Left ventricle myocardium inferior (tissue), 1 donor: Measurements from ENCODE around the gene CMTM3. TPM values are rescaled to one million over a fixed set of nuclear protein-coding genes. Genes with fewer than 3 reads are reported as not detected.
"Not testable (repeated sequence)": the region's sequence is repeated elsewhere in the genome, so short reads cannot be mapped to it uniquely, and the experiment has no call there.

Experiments used
- DNase-seq: peaks from one replicate; pipeline ENCODE4 v3.0.0-alpha.2; 2020
- H3K27ac ChIP-seq: fragments of 200-600 bp; replicated peaks from 2 replicates; pipeline ENCODE4 v1.8.0; 2021
- H3K27me3 ChIP-seq: fragments of 200-600 bp; 2 replicates; pipeline ENCODE4 v1.8.0; 2021; ENCODE audit warnings: low read depth
- H3K36me3 ChIP-seq: fragments of 200-600 bp; 2 replicates; pipeline ENCODE4 v1.8.0; 2021
- H3K4me1 ChIP-seq: fragments of 200-600 bp; 2 replicates; pipeline ENCODE4 v1.8.0; 2021
- H3K4me3 ChIP-seq: fragments of 200-600 bp; 2 replicates; pipeline ENCODE4 v1.8.0; 2021; ENCODE audit warnings: mild to moderate bottlenecking, moderate library complexity
- H3K9me3 ChIP-seq: fragments of 200-600 bp; replicated peaks from 2 replicates; pipeline ENCODE4 v1.8.0; 2021
- CTCF ChIP-seq: fragments of 200-600 bp; IDR thresholded peaks from 2 replicates; pipeline ENCODE4 v1.8.0; 2021; ENCODE audit warnings: antibody characterized with exemption, mild to moderate bottlenecking, borderline replicate concordance
- intact Hi-C: fragments of 100-400 bp; cut with micrococcal nuclease; formaldehyde crosslinking; loops from one replicate; pipeline ENCODE4 v1.11.0; 2022
- total RNA-seq: library from RNA; stranded (reverse); fragmentation: NEBNext Ultra II Directional; extraction: Animal tissue kit (Norgen Biotek cat#: 25700); gene quantifications from one replicate; pipeline ENCODE4 v1.2.1, GENCODE V29; 2021
- donor health status: DM: no; HTN: yes; CAD: no; lungs with severe emphysema.

CMTM3 gene
- total RNA-seq, 1 donor from 2014 or later: 8.3 TPM

- no peak overlapping the region for H3K27ac ChIP-seq
- no peaks in the 10 kb centered on the region for H3K9me3 ChIP-seq
- DNase-seq: no peak
- H3K36me3 ChIP-seq: peaks cover 29% of the 10 kb centered on the region
- no peak overlapping the region for H3K4me3 ChIP-seq
- H3K27me3 ChIP-seq: no peaks in the 10 kb centered on the region
- TF ChIP-seq CTCF: no peak
- intact Hi-C loops: no loop called here
- no peaks in the 10 kb centered on the region for H3K4me1 ChIP-seq
Measured at GRCh38 chr16:66563574-66564334, 40.8 kb upstream of the CMTM3 start.

DNA sequence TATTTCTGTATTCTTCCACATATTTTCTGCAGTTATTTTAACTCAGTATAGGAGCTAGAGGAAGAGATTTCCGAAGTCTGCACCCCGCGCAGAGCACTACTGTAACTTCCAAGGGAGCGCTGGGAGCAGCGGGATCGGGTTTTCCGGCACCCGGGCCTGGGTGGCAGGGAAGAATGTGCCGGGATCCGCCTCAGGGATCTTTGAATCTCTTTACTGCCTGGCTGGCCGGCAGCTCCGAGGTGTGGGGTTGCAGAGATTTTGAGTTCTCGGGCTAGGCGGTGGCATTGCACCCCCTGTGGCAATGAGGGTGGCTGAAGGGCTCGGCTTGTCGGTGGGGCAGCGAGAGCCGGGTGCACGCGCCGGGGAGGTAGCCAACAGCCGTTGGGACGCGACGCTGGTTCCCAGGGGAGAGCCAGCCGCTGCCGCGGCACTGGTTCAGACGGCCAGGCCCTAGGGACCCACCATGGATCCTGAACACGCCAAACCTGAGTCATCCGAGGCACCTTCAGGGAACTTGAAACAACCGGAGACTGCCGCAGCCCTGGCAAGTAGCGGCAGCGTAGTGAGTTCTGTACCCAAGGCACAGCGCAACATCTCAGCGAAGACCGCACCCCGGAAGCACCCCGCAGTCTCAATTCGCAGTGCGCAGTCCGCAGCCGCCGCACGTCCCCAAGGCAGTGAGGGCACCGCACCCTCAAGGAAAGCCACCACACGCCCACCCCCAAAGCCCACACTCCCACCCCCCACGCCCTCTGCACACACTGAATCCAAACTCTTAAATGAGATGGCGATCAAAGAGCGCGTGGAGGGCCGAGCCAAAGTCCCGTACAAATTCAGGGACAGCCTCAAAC is 38.2 kb upstream of the CMTM3 start, which contains the start of gene CMTM1:
Gene CMTM1 (plus strand): TSS at position 389 of the 851 bp plus-strand sequence. CDS start 75 bp downstream, at position 464.
- intact Hi-C loops: no loop called here
- H3K4me3 ChIP-seq: no peak within 1 kb of the TSS
- peaks cover 4% of the 10 kb centered on the region for H3K4me1 ChIP-seq
- TF ChIP-seq CTCF: no peak
- no peaks in the 10 kb centered on the region for H3K9me3 ChIP-seq
- H3K27ac ChIP-seq: no peak within 1 kb of the TSS
- DNase-seq: no peak
- peaks cover 21% of the 10 kb centered on the region for H3K36me3 ChIP-seq
- no peaks in the 10 kb centered on the region for H3K27me3 ChIP-seq

- H3K36me3 ChIP-seq: peaks cover 21% of the 10 kb centered on the region
- intact Hi-C loops, DNase-seq, H3K4me1 ChIP-seq, H3K4me3 ChIP-seq, H3K9me3 ChIP-seq, H3K27me3 ChIP-seq, H3K27ac ChIP-seq: not testable (repeated sequence)
Measured at GRCh38 chr16:66567270-66567669, 37.2 kb upstream of the CMTM3 start.

DNA sequence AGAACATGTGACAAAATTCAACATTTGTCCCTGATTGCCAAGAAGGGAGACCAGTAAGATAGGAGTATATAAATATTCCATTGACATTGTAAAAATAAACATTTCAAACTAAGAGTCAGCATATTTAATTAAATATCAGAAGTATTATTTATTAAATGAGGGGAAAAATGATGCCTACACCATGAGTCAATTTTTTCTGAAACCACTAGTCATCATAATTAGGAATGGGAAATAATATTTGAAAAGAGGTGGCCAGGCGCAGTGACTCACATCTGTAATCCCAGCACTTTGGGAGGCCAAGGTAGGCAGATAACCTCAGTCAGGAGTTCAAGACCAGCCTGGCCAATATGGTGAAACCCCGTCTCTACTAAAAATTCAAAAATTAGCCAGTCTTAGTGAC is 36.1 kb upstream of the CMTM3 start:
- Histone ChIP-seq H3K36me3 (peaks cover 18% of the 10 kb centered on the region), H3K4me1 (peaks cover 4% of the 10 kb centered on the region), H3K4me3 (no peak overlapping the region), H3K27ac (no peak overlapping the region), H3K27me3 (no peaks in the 10 kb centered on the region), H3K9me3 (no peaks in the 10 kb centered on the region)
- no peak for DNase-seq
- intact Hi-C loops: no loop called here
- TF ChIP-seq CTCF: no peak

DNA sequence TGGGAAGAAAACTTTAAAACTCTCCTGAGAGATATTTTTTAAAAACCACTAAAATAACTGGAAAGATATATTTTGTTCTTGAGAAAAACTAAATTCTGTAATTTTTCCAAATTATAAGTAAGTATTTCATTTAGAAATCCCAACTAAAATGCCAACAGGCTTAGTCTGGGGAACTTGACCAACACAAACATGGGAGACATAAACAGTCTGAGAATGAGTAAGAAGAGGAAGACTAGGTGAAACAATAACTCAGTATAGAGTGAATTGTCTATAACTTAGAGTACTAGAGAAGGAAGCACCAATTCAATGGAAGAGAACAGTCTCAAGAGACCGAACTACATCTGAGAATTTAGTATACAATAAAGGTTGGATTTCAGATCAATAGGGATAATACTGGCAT is 35.4 kb upstream of the CMTM3 start:
- TF ChIP-seq CTCF: no peak
- intact Hi-C loops: no loop called here
- H3K27me3 ChIP-seq: no peaks in the 10 kb centered on the region
- DNase-seq: no peak
- H3K9me3 ChIP-seq: no peaks in the 10 kb centered on the region
- peaks cover 14% of the 10 kb centered on the region for H3K36me3 ChIP-seq
- H3K4me3 ChIP-seq: no peak overlapping the region
- peaks cover 4% of the 10 kb centered on the region for H3K4me1 ChIP-seq
- H3K27ac ChIP-seq: no peak overlapping the region
